CD8-positive, alpha-beta memory T cell (primary cell): ENCODE measurements around the gene GADL1. TPM values are rescaled to one million over a fixed set of nuclear protein-coding genes. Genes with fewer than 3 reads are reported as not detected.

Source experiments
- CTCF ChIA-PET: fragments of 350-600 bp; sonication (Branson Sonifier 250); formaldehyde crosslinking; loops from one replicate; lab custom pipeline; 2021; ENCODE audit warnings: antibody characterized with exemption; lab: Charles Lee
- POLR2A ChIA-PET: fragments of 350-600 bp; sonication (Branson Sonifier 250); formaldehyde crosslinking; loops from one replicate; lab custom pipeline; 2021; ENCODE audit warnings: antibody characterized with exemption; lab: Charles Lee
- DNase-seq, 5 donors: peaks; one replicate each; pipeline versions ENCODE4 v3.0.0 to v3.0.0-alpha.2; 2020 to 2022; ENCODE audit warnings: mixed read lengths in 1 of 5
- H3K27ac ChIP-seq: one replicate; pipeline ENCODE4 v1.7.0; 2013; ENCODE audit warnings: low read depth, mild to moderate bottlenecking, low read length, moderate library complexity
- H3K27me3 ChIP-seq: 2 replicates; pipeline ENCODE4 v1.7.0; 2013; ENCODE audit warnings: low read length, mild to moderate bottlenecking; ENCODE audit not compliant: insufficient read depth, poor library complexity, severe bottlenecking
- H3K36me3 ChIP-seq: 2 replicates; pipeline ENCODE4 v1.7.0; 2013; ENCODE audit warnings: mild to moderate bottlenecking, low read length, moderate library complexity; ENCODE audit not compliant: insufficient read depth
- H3K4me1 ChIP-seq: 2 replicates; pipeline ENCODE4 v1.7.0; 2013; ENCODE audit warnings: mild to moderate bottlenecking, low read length, moderate library complexity; ENCODE audit not compliant: insufficient read depth
- H3K4me3 ChIP-seq: 2 replicates; pipeline ENCODE4 v1.7.0; 2013; ENCODE audit warnings: mild to moderate bottlenecking, low read length
- H3K9me3 ChIP-seq: 2 replicates; pipeline ENCODE4 v1.7.0; 2013; ENCODE audit warnings: mild to moderate bottlenecking, low read length
- H3K27ac Mint-ChIP-seq, 8 donors: one replicate each; pipeline ENCODE4 v1.8.0; 2020 to 2021; ENCODE audit warnings: mixed read lengths in 8 of 8, mild to moderate bottlenecking in 6 of 8, inconsistent platforms in 3 of 8, moderate library complexity in 3 of 8
- H3K27me3 Mint-ChIP-seq, 2 donors: one replicate each; pipeline ENCODE4 v1.8.0; 2020 to 2021; ENCODE audit warnings: mixed read lengths in 2 of 2, mild to moderate bottlenecking in 1 of 2, moderate library complexity in 1 of 2
- H3K36me3 Mint-ChIP-seq, 3 donors: one replicate each; pipeline ENCODE4 v1.8.0; 2020 to 2021; ENCODE audit warnings: mixed read lengths in 3 of 3, inconsistent platforms in 1 of 3, mild to moderate bottlenecking in 1 of 3
- H3K4me1 Mint-ChIP-seq, 3 donors: one replicate each; pipeline ENCODE4 v1.8.0; 2020 to 2021; ENCODE audit warnings: mixed read lengths in 3 of 3, inconsistent platforms in 1 of 3, mild to moderate bottlenecking in 1 of 3
- H3K4me3 Mint-ChIP-seq, 7 donors: one replicate each; pipeline ENCODE4 v1.8.0; 2020 to 2021; ENCODE audit warnings: mixed read lengths in 7 of 7, mild to moderate bottlenecking in 6 of 7, moderate library complexity in 4 of 7, inconsistent platforms in 2 of 7
- H3K9me3 Mint-ChIP-seq, 5 donors: one replicate each; pipeline ENCODE4 v1.8.0; 2020 to 2022; ENCODE audit warnings: mixed read lengths in 5 of 5, mild to moderate bottlenecking in 3 of 5, moderate library complexity in 2 of 5, inconsistent platforms in 1 of 5
- polyA plus RNA-seq: library from polyadenylated mRNA; unstranded; fragments of 300-500 nt; fragmentation: Illumina TruSeq; gene quantifications from one replicate; pipeline ENCODE4 v1.2.3, GENCODE V29; 2021
- total RNA-seq, 2 experiments: library from RNA; stranded (reverse); gene quantifications; one replicate each; pipeline ENCODE4 v1.2.3, GENCODE V29; 2021

GADL1 gene
- total and polyA plus RNA-seq, 3 experiments from 2014 or later, result not detected

DNA sequence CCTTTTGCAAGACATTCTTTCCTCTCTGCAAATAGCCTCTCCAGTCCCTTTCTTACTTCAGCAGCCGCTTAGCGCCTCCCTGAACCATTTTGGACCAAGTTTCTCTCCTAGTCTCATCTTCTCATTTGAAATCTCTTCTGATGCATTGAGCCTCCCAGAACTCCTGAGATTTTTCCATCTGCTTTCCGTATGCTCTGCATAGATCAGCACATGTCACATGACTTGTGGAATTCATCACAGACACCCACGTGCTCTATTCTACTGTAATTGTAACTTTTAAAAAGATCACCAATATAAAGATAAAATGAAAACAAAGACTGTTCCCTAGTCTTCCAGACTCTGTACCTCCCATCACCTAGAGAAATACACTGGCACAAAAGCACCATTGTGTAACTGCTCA lies 100.7 kb downstream of the GADL1 start:
- H3K27ac Mint-ChIP-seq, result no peak overlapping the region
- no peaks in the 10 kb centered on the region for H3K4me1 Mint-ChIP-seq
- no peak for DNase-seq
- no peaks in the 10 kb centered on the region for H3K9me3 Mint-ChIP-seq
- no peaks in the 10 kb centered on the region for H3K9me3 ChIP-seq
- ChIA-PET POLR2A (no interaction called here), CTCF (no interaction called here)
- no peaks in the 10 kb centered on the region for H3K36me3 ChIP-seq
- no peaks in the 10 kb centered on the region for H3K27me3 ChIP-seq
- H3K4me3 ChIP-seq, result no peak overlapping the region
- no peak overlapping the region for H3K27ac ChIP-seq
- no peak overlapping the region for H3K4me3 Mint-ChIP-seq
- peaks cover 0 to 13% of the 10 kb centered on the region in 2 donors for H3K27me3 Mint-ChIP-seq
- no peaks in the 10 kb centered on the region for H3K36me3 Mint-ChIP-seq
- H3K4me1 ChIP-seq, result no peaks in the 10 kb centered on the region

DNA sequence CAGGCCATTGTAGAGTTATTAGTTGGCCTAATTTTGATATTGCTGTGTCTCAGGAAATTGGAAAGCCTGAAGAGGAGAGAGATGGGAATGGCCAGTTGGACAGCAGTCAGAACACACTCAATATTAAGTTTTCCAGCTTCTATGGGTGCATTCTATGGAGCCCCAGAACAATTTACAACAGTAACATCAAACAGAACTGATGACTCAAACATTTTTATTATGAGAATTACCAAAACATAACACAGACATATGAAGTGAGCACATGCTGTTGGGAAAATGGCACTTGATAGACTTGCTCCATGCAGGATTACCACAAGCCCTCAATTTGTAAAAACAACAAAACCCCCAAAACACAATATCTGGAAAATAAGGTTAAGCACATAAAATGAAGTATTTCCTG lies 104.3 kb downstream of the GADL1 start:
- Mint-ChIP-seq H3K4me3 (no peak overlapping the region), H3K4me1 (no peaks in the 10 kb centered on the region), H3K36me3 (no peaks in the 10 kb centered on the region), H3K27me3 (peaks cover 0 to 25% of the 10 kb centered on the region in 2 donors), H3K27ac (no peak overlapping the region), H3K9me3 (no peaks in the 10 kb centered on the region)
- Histone ChIP-seq H3K27me3 (no peaks in the 10 kb centered on the region), H3K4me1 (no peaks in the 10 kb centered on the region), H3K27ac (no peak overlapping the region), H3K4me3 (no peak overlapping the region), H3K9me3 (no peaks in the 10 kb centered on the region), H3K36me3 (no peaks in the 10 kb centered on the region)
- POLR2A ChIA-PET, result no interaction called here
- DNase-seq, result no peak
- CTCF ChIA-PET, result no interaction called here

DNA sequence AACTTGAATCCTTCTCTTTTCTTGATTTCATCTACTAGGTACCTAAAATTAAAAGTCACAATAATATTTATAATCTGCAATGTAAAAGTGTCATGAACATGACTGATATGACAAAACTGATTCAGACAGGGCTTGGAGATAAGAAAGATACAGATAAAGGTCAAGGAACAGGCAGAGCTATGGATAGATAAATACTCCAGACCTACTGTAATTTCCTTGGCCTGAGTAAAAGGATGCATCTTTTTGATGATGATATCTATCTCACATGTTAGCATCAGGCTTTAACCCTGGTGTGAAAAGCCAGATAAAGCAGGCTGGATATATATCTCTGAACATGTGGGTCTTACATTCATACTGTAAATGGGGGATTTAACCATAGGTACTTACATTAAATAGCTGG lies 108.1 kb downstream of the GADL1 start:
- Histone ChIP-seq H3K9me3 (no peaks in the 10 kb centered on the region), H3K4me3 (no peak overlapping the region), H3K4me1 (no peaks in the 10 kb centered on the region), H3K27ac (no peak overlapping the region), H3K27me3 (no peaks in the 10 kb centered on the region), H3K36me3 (no peaks in the 10 kb centered on the region)
- Mint-ChIP-seq H3K27me3 (peaks cover 0 to 24% of the 10 kb centered on the region in 2 donors), H3K4me3 (no peak overlapping the region), H3K4me1 (no peaks in the 10 kb centered on the region), H3K9me3 (no peaks in the 10 kb centered on the region), H3K36me3 (no peaks in the 10 kb centered on the region), H3K27ac (no peak overlapping the region)
- DNase-seq, result no peak
- ChIA-PET POLR2A (no interaction called here), CTCF (no interaction called here)

DNA sequence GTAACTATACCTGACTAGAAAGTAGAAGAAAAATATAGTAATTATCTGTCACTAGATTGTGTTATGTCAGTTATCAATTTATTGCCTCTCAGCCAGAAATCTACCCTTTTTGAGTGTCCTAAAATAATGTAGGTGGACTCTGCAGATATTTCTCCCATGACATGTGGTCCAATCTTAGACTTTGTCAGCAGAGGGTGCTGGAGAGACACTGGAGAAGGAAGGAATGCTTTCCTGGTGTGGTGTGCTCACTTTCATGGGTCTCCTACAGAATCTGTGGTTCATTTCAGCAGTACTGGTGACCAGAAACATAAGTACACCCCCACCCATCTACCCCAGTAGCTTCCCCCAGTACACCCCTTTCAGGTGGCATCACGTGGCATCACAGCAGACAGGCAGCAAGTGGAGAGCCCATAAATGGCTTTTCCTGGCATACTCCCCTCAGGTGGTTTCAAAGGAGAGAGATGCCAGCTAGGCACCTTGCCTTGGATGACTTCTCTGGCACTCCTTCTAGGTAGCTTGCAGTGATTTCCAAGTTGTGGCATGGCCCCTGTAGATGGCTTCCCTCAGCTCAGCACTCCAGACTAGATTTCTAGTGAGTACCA lies 114.7 kb downstream of the GADL1 start:
- DNase-seq, result no peak
- no peak overlapping the region for H3K27ac Mint-ChIP-seq
- no peaks in the 10 kb centered on the region for H3K27me3 ChIP-seq
- no peaks in the 10 kb centered on the region for H3K4me1 Mint-ChIP-seq
- H3K9me3 ChIP-seq, result no peaks in the 10 kb centered on the region
- H3K36me3 ChIP-seq, result no peaks in the 10 kb centered on the region
- no peak overlapping the region for H3K4me3 ChIP-seq
- CTCF ChIA-PET, result interaction anchor here (1.7 kb wide), 1 partner anchor 10 kb away, joined by 8 read pairs; no protein-coding TSS in a partner anchor
- H3K4me1 ChIP-seq, result no peaks in the 10 kb centered on the region
- H3K36me3 Mint-ChIP-seq, result no peaks in the 10 kb centered on the region
- H3K4me3 Mint-ChIP-seq, result no peak overlapping the region
- no peaks in the 10 kb centered on the region for H3K9me3 Mint-ChIP-seq
- POLR2A ChIA-PET, result no interaction called here
- H3K27ac ChIP-seq, result no peak overlapping the region
- peaks cover 0 to 25% of the 10 kb centered on the region in 2 donors for H3K27me3 Mint-ChIP-seq

DNA sequence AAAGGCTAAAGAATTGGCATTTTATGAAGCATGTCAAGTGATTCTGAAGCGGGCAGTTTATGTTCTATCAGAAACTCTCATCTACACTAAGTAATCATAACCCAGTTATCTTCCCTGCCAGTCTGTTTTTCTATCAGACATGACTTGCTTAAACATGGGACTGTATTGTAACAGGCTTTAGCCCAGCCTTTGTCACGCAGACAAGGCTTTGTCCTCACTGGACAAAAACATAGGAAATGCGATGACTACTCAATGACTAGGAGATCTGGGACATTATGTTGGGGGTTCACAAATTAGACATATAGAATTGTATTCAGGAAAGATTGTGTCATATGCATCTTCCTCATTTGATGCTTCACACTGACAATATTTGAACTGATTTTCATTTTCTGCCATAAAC lies 115.5 kb downstream of the GADL1 start:
- no peak overlapping the region for H3K27ac Mint-ChIP-seq
- no peak for DNase-seq
- no peaks in the 10 kb centered on the region for H3K4me1 Mint-ChIP-seq
- no peaks in the 10 kb centered on the region for H3K4me1 ChIP-seq
- H3K36me3 Mint-ChIP-seq, result no peaks in the 10 kb centered on the region
- no peaks in the 10 kb centered on the region for H3K27me3 ChIP-seq
- no peaks in the 10 kb centered on the region for H3K9me3 Mint-ChIP-seq
- H3K4me3 ChIP-seq, result no peak overlapping the region
- H3K9me3 ChIP-seq, result no peaks in the 10 kb centered on the region
- H3K27me3 Mint-ChIP-seq, result peaks cover 0 to 27% of the 10 kb centered on the region in 2 donors
- no peak overlapping the region for H3K27ac ChIP-seq
- ChIA-PET CTCF (no interaction called here), POLR2A (no interaction called here)
- H3K4me3 Mint-ChIP-seq, result no peak overlapping the region
- H3K36me3 ChIP-seq, result no peaks in the 10 kb centered on the region

DNA sequence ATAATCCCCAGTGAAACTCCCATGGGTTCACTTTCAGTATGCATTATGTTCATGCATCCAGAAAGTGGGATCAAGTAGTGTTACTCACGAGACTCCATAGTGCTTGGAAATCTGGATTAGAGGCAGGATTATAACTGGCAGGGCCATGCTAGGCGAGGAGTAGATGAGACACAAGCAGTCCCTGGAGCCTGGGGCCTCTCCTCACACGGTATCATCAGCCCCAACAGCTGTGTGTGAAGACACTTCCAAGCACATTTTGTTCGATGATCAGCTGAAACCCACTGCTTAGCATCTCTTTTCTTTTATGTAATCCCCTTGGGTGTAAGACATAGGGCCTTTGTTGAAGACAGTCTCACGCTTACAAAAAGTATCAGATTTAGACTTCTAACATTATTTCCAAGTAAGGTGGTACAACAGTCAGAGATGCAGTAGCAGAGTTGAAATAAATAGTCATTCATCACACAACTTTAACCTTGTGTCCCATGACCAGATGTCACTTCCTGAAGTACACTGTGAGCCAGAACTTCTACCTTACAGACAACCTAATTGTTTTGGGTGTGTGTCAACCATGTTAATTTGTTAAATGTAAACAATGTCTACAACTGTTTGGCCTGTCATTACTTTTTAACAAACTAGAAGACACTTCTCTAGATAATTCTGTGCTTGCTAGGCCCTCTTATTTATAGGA lies 116.9 kb downstream of the GADL1 start:
- DNase-seq, result no peak
- no peaks in the 10 kb centered on the region for H3K36me3 ChIP-seq
- H3K9me3 ChIP-seq, result no peaks in the 10 kb centered on the region
- Mint-ChIP-seq H3K4me1 (no peaks in the 10 kb centered on the region), H3K27ac (no peak overlapping the region), H3K4me3 (no peak overlapping the region), H3K9me3 (no peaks in the 10 kb centered on the region), H3K27me3 (peaks cover 0 to 27% of the 10 kb centered on the region in 2 donors), H3K36me3 (no peaks in the 10 kb centered on the region)
- H3K4me3 ChIP-seq, result no peak overlapping the region
- CTCF ChIA-PET, result interaction anchor here (0.7 kb wide), 1 partner anchor 623 kb away, joined by 3 read pairs; no protein-coding TSS in a partner anchor
- H3K4me1 ChIP-seq, result no peaks in the 10 kb centered on the region
- no peaks in the 10 kb centered on the region for H3K27me3 ChIP-seq
- POLR2A ChIA-PET, result no interaction called here
- no peak overlapping the region for H3K27ac ChIP-seq

DNA sequence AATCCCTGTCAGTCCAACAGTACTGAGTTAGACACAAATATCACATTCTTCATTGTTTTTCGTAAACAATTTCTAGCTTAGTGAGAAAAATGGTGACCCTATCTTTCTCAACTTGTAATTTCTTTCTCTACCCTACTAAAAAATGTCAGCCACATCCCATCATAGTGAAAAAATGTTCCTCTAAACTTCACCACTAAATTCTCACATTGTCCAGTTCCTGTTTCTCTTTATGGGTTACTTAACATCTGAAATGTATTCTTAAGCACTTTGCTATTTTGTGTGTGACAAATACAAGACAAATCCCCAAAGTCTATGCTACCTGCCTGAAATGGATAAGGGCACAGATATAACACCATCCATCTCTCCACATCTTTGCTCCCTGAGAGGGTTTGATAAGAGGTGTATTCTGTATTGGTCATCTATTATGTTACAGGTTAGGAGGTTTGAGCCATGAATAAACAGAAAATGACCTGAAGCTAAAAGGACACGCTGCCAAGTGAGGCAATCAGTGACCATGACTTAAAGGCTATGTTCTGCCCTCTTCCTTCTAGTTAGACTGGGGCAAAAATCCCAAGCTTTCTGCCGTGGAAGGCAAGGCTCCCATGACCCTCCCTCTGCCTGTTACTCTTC lies 118.2 kb downstream of the GADL1 start:
- H3K4me3 Mint-ChIP-seq, result no peak overlapping the region
- CTCF ChIA-PET, result no interaction called here
- H3K36me3 Mint-ChIP-seq, result no peaks in the 10 kb centered on the region

DNA sequence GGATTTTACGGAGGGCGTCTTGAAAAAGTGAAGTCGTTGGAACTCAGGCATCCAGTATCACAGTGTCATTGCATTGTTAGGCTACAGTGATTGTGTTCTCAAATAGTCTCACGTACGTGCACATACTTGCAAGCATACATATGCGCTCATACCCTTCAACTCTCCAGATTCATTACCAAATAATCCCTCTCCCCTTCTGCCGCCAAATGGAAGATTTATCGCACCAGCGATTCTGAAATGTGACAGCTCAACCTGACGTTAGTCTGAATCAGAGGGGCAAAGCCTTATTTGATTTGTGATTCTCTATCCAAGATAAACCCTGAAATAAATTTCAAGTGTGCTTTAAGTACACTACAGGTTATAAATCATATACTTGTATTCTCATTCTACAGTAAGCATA lies 119.4 kb downstream of the GADL1 start:
- no peak overlapping the region for H3K27ac ChIP-seq
- Mint-ChIP-seq H3K9me3 (no peaks in the 10 kb centered on the region), H3K27me3 (peaks cover 0 to 23% of the 10 kb centered on the region in 2 donors), H3K27ac (no peak overlapping the region), H3K4me1 (no peaks in the 10 kb centered on the region), H3K36me3 (no peaks in the 10 kb centered on the region), H3K4me3 (no peak overlapping the region)
- DNase-seq, result no peak
- H3K36me3 ChIP-seq, result no peaks in the 10 kb centered on the region
- H3K27me3 ChIP-seq, result no peaks in the 10 kb centered on the region
- no peak overlapping the region for H3K4me3 ChIP-seq
- H3K4me1 ChIP-seq, result no peaks in the 10 kb centered on the region
- CTCF ChIA-PET, result no interaction called here
- POLR2A ChIA-PET, result no interaction called here
- no peaks in the 10 kb centered on the region for H3K9me3 ChIP-seq

More for the DNA sequence above, 118.2 kb downstream of the GADL1 start:
- POLR2A ChIA-PET, result no interaction called here
- DNase-seq, result no peak
- Histone ChIP-seq H3K4me3 (no peak overlapping the region), H3K27ac (no peak overlapping the region), H3K9me3 (no peaks in the 10 kb centered on the region), H3K27me3 (no peaks in the 10 kb centered on the region), H3K36me3 (no peaks in the 10 kb centered on the region), H3K4me1 (no peaks in the 10 kb centered on the region)
- Mint-ChIP-seq H3K4me1 (no peaks in the 10 kb centered on the region), H3K9me3 (no peaks in the 10 kb centered on the region), H3K27ac (peak overlapping the region in 2 of 8 donors; percentile 1 to 14), H3K27me3 (peaks cover 0 to 27% of the 10 kb centered on the region in 2 donors)
